ENCODE measurements around the gene KRT35. TPM values are rescaled to one million over a fixed set of nuclear protein-coding genes. Genes with fewer than 3 reads are reported as not detected.

The KRT35 gene
- total RNA-seq, 1 donor from 2014 or later, result not detected

DNA sequence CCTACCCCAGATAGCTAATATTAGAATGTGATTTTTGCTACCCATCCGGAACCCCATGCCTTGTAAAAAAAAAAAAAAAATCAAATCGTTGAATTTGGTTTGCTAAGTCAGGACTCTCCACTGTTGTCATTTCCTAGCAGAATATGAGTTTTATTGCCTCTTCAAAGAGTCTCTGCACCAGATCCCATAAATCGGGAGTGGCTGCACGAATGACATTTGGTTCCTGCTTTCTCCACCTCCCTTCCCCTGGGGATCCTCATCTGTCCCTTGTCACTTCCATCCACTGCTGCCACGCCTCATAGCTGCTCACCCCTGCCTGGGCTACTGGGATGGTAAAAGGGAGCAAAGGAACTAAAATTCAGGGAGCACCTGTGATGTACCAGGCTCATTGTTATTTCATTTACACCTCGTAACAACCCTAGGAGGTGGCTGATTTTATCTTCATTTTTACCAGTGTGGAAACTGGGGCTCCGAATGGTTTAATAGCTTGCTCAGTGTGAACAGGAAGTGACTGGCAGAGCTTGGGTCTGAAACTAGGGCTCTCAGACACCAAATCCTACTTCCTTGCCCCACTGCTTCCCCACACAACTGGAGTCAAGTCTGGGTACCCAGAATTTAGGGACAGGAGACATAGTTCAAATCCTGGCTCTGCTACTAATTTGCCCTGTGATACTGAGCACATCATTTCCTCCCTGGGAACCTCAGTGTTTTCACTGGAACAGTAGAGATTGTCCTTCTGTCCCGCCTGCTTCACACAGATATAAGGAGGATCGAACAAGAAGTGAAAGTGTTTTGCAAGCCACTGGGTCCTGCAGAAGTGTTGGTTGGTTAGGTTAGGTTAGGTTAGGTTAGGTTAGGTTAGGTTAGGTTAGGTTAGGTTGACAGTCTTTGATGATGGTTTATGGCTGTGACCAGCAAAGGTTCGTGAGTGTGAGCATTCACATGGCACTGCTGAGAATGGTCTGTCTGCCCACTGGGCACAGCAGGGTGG, 9.3 kb upstream of the KRT35 start:
- FAIRE-seq (no peak), DNase-seq (ENCODE audit: low spot score in 2 of 2) (no peak)

DNA sequence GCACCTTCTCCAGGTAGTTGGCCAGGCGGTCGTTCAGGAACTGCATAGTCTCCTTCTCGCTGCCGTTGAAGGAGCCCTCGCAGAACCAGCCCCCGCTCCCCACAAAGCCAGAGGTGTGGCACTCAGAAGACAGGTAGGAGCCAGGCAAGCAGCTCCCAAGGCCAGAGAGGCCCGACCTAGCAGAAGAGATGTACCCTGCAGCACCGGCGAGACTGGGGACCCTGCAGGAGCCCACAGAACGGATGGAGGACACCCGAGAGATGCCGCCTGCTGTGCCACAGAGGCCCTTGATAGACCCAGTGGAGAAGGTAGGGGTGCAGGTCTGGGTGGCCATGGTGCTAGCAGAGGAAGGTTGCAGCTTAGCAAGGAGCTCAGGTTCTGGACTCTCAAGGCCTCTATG, 8.6 kb upstream of the KRT35 start, which contains the start of gene KRT36:
TSS of gene KRT36 (minus strand) at position 380 of the 400 bp plus-strand sequence. CDS start at position 334, 46 bp downstream.
- FAIRE-seq (no peak), DNase-seq (ENCODE audit: low spot score in 2 of 2) (no peak)

DNA sequence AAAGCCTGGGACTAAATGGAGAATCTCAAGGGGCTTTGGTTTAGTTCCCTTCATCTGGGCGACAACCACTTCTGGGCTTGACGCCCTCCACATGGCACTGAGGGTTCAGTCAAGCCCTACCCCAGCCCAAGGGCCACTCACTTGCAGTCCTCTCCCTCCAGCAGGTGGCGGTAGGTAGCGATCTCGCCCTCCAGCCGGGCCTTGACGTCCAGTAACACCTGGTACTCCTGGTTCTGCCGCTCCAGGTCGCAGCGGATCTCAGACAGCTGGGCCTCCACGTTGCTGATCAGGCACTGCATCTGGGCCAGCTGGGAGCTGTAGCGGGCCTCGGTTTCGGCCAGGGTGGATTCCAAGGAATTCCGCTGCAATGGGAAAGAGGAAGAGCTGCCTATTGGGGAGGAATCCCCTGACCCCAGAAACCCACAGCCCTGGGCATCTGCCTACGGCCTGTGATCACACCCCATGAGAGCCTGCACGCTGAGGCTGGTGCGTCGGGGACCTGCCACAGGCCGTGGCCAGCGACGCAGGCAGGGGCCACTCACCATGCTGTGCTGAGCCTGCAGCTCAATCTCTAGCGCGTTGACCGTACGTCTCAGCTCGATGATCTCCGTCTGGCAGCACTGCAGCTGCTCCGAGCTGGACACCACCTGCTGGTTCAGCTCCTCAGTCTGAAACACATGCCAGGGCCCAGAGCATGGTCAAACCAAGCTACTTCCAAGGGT, 6.0 kb upstream of the KRT35 start:
- no peak for FAIRE-seq
- DNase-seq (ENCODE audit: low spot score in 2 of 2), result no peak

DNA sequence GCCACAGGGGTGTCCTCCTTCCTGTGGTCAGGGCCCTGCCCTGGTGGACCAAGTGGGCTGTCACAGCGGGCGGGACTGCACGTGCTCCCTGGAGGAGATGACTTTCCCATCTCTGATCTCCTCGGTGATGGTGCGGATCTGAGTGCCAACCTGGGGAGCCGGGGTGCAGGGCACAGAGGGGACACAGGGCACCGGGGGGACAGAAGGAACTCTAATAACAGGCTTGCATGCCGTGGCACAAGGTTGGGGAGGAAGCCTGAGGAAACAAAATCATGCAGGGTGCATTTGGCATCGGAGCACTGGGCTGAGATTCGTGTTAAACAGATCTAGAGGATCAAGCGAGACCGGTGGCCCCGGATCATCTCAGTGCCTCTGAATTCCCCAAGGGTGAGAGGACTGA, 5.4 kb upstream of the KRT35 start:
- DNase-seq (ENCODE audit: low spot score in 2 of 2), result no peak
- no peak for FAIRE-seq

DNA sequence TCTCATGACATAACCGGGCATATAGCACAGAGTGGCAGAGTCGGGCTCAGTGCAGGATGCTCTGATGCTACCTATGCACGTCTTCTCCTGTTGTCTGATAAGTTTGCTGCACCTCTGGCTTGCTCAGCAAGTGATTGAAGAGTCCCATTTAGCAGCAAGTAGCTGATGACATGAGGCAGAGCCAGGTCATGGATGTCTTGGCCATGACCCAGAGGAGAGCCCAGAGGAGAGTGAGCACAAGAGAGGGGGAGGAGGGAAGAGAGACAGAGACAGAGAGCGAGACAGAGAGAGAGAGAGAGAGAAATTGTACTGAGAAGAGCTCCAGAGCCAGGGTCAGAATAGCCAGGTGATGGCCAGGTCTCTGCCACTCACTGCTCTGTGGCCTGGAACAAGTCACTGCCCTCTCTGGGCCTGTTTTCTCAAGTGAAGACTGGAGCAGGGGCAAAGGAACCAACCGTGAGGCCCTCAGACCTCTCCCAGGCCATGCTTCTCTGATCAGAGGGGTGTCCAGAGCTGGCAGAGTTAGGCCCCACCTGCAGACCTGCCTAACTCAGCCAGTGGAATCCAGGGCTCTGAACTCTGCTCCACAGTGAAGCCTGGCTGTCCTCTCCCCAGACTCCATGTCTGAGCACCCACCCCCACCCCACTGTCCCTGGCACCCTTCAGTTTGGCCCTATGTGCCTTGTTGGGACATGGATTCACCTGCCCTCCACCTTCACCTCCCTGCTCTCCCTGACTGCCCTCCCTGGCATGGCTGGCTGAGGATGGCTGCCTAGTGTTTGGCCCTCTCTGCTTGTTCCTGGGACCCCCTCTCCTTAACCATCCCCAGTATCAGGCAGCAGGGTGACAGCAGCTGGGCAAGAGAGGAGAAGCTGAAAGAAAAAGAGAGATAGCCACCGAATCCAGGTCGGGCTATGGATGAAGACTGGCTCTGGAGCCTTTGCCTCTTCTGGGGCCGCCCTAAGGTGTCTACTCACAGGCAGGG, 4.3 kb upstream of the KRT35 start:
- FAIRE-seq (no peak), DNase-seq (ENCODE audit: low spot score in 2 of 2) (no peak)

DNA sequence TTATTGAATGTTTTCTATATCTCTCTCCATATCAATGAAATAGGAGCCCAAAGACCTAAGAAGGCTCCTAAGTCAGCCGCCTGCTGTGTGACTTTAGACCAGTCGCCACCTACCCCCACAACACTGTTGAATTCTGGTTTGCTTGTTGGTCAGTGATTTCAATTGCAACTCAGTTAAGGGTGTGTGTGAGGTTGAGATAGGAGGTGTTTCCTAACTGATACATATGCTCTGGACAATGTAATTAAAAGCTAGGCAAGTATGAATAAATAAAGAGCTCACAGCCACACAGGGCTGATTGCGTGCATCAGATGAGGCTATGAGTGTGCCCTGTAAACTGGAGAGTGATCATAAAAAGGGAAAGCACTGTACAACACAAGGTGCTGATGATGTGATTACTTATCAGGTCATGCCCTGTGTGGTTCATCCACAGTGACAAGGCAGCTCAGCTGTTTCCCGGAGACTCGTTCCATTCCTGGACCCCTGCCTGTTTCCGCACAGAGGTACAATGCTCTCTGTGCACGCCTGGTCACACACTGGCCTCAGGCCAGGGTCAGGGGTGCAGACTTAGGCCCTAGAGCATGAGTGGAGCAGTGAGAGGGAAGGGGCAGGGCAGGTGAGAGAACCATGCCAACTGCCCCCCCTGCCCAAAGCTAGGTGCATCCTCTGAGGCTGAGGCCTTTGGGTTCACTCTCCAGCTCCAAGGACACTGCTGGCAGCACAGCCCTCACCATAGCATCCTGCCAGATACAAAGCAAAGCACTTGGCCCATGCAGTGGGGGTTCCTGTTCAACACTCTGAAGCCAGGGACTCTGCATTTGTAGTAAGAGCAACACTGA, 3.3 kb upstream of the KRT35 start:
- DNase-seq (ENCODE audit: low spot score in 2 of 2) (no peak), FAIRE-seq (no peak)

DNA sequence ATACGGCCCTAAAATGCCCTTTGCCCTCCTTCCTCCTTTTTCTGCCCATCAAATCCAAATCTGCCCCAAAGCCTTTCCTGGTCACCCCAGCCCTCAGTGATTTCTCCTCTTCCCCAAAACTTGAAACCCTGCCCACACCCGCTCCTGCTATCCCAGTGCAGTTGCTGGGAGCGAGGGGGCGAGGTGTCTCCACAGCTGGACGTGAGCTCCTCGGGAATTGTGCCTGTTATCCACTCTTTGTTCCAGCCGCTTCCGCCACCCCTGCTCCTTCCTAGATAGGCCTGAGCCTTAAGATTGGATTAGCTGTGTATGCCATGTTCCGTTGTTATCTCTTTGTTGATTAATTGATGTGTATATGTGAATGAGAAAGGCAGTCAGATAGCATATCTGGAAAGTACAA, 2.6 kb upstream of the KRT35 start:
- DNase-seq (ENCODE audit: low spot score in 2 of 2) (no peak), FAIRE-seq (no peak)

DNA sequence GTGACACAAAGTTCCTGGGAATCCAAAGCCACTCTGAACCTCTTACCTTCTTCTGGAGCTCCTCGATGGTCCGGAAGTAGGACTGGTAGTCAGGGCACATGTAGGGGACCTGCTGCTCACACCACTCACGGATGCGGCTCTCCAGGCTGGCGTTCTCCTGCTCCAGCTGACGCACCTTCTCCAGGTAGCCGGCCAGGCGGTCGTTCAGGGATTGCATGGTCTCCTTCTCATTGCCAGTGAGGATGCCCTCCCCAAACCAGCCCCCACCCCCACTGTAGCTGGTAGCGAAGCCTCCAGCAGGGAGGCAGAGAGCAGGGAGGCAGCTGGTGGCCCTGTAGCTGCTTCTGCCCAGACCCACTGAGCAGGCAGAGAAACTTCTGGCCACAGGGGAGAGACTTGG, 370 bp downstream of the KRT35 start:
- FAIRE-seq (no peak), DNase-seq (ENCODE audit: low spot score in 2 of 2) (no peak)

DNA sequence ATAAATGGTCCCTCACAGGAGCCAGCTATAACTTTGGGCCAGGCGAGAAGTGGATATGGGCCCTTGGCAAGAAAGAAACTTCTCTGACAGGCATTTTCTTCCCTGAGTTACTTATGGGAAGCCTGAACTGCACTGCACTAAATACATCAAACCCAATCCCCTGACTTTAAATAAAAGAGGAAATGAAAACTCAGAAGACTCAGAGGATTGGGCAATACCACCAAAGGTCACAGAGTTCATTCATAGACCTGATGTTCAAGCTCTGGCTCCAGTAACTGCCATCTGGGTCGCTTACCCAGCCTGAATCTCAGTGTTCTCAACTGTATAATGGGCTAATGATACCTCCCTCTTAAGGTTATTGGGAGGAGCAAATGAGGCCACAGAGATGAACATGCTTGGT, 815 bp downstream of the KRT35 start:
- no peak for FAIRE-seq
- no peak for DNase-seq (ENCODE audit: low spot score in 2 of 2)

DNA sequence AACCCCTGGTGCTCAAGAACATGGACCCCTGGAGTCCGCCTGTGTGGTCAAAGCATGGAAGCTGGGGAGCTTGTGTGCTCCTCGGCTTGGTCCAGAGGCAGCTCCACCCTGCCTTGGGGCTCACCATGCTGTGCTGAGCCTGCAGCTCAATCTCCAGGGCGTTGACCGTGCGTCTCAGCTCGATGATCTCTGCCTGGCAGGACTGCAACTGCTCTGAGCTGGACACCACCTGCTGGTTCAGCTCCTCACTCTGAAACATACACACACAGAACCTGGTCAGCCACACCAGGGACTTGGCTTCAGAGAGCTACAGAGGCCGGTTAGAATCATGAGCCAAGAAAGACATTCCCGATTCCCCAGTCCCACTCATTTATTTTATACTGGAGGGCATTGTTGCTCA, 2.7 kb downstream of the KRT35 start:
- DNase-seq (ENCODE audit: low spot score in 2 of 2) (no peak), FAIRE-seq (no peak)

DNA sequence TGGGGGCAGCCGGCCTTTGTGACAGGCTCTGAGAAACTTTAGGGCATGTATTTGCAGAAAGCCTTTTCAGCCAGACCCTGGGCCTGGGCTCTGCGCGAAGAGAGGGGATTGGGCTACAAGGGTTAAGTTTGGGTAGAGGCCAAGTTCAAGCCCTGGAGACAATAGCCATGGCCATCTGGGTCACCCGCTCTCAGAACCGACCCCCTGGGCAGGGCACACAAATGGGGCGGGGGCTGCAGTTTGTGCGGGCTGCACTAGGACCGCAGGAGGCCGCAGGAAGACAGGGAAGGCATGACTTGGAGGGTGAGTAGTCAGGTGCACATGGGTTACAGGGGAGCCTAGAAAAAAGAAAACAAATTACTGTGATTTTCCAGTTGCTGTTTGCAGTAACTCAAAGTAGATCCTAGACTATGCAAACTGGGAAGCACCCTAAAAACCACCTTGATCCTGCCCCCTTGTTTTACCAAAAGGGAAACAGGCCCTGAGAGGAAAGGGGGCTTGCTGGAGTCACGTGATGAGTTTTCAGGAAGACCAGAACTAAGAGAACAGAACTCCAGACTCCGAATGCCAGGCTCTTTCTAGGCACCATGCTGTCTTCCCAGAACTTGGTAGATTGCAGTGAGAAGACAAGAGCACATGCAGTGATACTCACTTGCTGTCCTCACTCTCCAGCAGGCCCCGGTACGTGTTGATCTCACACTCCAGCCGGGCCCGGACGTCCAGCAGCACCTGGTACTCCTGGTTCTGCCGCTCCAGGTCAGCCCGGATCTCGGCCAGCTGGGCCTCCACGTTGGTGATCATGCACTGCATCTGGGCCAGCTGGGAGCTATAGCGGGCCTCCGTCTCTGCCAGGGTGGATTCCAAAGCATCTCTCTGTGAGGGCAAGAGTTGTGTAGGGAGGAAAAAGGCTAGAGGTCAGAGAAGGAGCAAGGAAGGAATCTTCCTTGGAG, 3.8 kb downstream of the KRT35 start:
- DNase-seq (ENCODE audit: low spot score in 2 of 2) (no peak), FAIRE-seq (no peak)

DNA sequence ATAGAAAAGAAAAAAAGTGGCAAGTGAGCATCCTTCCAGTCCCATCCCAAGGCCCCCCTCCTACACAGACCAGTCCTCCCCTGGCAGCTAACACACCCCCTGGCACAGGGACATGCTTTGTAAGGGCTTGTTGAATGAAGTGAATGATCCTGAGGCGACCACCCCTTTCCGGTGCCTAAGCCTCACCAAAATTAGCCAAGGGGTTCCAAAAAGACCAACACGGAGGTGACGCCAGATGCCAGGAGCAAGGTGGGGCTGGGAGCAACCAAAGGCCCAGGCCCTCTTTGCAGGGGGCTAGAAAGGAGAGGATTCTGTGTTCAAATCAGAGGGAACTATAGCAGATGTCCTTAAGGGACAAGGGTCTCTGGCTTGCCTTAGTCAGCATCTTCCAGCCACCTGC, 5.5 kb downstream of the KRT35 start:
- no peak for FAIRE-seq
- DNase-seq (ENCODE audit: low spot score in 2 of 2), result no peak

DNA sequence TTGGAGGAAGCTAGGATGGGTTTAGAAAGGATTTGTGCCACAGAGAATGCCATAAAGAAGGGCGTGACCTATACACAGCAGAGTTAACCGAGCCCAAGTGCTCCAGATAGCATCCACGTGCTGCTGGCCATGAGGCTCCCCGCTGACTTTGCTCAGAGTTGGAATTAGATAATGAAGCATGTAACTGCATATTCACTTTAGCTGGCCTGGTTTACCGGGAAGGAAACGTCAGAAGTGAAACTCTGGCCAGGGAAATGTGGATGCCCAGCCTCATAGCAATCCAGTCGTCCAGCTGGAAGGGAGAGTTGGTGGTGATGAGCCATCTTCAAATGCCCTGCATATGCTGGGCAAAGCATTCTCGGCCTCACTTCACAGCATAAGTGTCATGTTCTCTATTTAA, 6.1 kb downstream of the KRT35 start:
- DNase-seq (ENCODE audit: low spot score in 2 of 2) (no peak), FAIRE-seq (no peak)

DNA sequence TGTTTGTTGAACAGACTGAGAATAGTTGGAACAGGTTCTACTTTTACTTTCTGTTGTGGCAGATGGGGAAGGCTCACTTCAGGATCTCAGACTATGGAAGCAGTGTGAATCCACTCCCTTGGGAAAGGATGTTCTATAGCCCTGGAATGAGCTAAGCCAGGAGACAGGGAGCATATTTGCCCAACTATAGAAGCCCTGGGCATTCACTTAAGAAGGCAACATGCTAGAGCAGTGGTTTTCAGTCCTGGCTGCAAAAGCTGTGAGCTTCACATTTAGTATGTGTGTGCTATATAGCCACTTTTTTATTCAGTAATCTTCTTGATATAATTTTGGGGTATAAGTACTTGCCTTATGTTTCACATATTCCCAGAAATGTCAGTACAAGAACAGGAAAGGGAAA, 12.6 kb downstream of the KRT35 start:
- DNase-seq (ENCODE audit: low spot score in 2 of 2) (no peak), FAIRE-seq (no peak)

DNA sequence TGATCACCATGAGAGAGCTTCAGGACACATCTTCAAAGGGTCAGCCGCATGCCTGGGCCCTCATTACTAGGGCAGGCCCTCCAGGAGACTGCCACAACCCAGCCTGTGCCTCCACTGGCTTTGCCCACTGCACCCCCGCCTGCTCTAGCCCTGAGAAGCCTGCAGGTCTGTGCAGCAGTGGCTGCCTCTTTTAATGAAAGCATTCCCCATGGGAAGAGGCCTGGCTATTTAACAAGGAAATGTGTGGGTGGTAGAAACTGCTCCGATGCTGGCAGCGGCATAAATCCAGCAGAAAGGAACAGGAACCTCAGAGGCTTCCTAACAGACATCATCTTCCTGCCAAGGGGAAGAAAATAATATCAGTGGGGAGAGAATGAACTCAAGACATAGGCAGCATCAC, 13.4 kb downstream of the KRT35 start:
- FAIRE-seq (no peak), DNase-seq (ENCODE audit: low spot score in 2 of 2) (no peak)

DNA sequence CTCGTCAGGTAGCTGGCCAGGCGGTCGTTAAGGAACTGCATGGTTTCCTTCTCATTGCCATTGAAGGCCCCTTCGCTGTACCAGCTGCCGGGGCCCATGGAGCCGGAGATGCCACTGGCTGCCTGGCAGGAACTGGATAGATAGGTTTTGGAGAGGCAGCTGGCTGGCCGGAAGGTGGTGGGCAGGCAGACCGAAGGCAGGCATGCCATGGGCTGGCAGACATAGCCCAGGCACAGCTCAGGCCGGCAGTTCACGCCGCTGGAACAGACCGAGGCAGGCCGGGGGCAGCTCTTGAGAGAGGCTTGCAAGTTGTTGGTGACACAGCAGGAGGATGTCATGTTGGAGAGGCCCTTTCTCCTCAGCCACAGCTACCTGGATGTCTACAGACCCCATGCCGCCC, 14.0 kb downstream of the KRT35 start, which contains the start of gene KRT32:
TSS of gene KRT32 (minus strand) at position 399 of the 400 bp plus-strand sequence. CDS start at position 338, 61 bp downstream.
- DNase-seq (ENCODE audit: low spot score in 2 of 2) (no peak), FAIRE-seq (no peak)

DNA sequence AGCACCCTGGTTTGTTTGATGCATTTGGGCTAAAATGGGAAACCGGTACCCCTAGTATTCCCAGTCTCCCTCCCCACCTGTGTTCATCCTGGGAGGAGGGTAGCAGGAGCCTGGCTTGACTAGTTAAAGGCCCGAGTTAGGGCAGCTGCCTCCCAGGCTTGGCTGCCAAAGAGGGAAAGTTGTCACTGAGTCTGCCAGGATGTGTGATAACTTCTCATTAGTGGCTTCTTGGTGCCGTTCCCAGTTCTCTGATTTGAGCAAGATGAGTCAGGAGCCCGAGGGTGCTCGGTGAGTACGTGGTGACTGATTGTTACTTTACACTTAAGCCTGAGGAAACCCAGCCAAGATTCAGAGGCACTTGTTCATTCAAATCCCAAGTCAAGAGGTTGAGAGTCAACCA, 16.3 kb downstream of the KRT35 start:
- FAIRE-seq, result no peak
- DNase-seq (ENCODE audit: low spot score in 2 of 2), result peak in 1 of 2 donors; percentile 52

DNA sequence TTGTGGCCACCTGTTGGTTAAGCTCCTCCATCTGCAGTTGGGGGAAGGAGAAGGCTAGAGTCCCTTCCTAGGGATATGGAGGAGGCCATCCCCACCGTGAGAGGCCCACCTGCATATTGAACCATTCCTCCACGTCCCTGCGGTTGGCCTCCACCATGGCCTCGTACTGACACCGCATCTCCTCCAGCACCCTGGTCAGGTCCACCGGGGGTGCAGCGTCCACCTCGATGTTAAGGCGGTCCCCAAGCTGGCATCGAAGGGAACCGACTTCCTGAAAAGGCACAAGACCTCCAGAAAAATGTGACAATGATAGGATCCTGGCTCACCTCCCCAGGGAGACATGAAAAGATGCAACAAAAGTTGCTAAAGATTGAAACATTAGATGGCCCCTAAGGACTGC, 16.8 kb downstream of the KRT35 start:
- FAIRE-seq (no peak), DNase-seq (ENCODE audit: low spot score in 2 of 2) (no peak)
